Stomach (tissue), 19 donors: ENCODE results near the gene DHX57. TPM values are rescaled to one million over a fixed set of nuclear protein-coding genes. Genes with fewer than 3 reads are reported as not detected.

Experiments used
- DNase-seq, 2 donors: peaks; one replicate each; pipeline versions ENCODE4 v3.0.0 to v3.0.0-alpha.2; 2013 to 2019
- H3K27ac ChIP-seq, 5 donors: fragments of 200-600 bp in 4 of 5; sonication (generic) in 4 of 5; one replicate each; pipeline ENCODE4 v1.5.1; 2013 to 2019; ENCODE audit warnings: mild to moderate bottlenecking in 1 of 5, moderate library complexity in 1 of 5
- H3K27me3 ChIP-seq, 3 donors: fragments of 200-600 bp; sonication (generic); one replicate each; pipeline ENCODE4 v1.5.1; 2017 to 2019; ENCODE audit warnings: mixed run types in 1 of 3
- H3K36me3 ChIP-seq, 4 donors: fragments of 200-600 bp; sonication (generic); 1 replicate in 3 of 4; 2 replicates in 1 of 4; pipeline ENCODE4 v1.5.1; 2016 to 2019
- H3K4me1 ChIP-seq, 4 donors: fragments of 200-600 bp; sonication (generic); one replicate each; pipeline ENCODE4 v1.5.1; 2016 to 2019
- H3K4me3 ChIP-seq, 4 donors: fragments of 200-600 bp; sonication (generic) in 3 of 4; one replicate each; pipeline ENCODE4 v1.5.1; 2016 to 2019; ENCODE audit warnings: mild to moderate bottlenecking in 1 of 4
- H3K9me3 ChIP-seq, 4 donors: fragments of 200-600 bp; sonication (generic); one replicate each; pipeline ENCODE4 v1.5.1; 2016 to 2019
- CTCF ChIP-seq, 7 experiments: fragments of 450-650 bp in 4 of 7; fragments of 200-600 bp in 3 of 7; sonication (generic) in 3 of 7; IDR thresholded peaks; one replicate each; pipeline ENCODE4 v1.5.1; 2016 to 2019; ENCODE audit warnings: antibody characterized with exemption in 7 of 7, control low read depth in 2 of 7, mild to moderate bottlenecking in 1 of 7
- EP300 ChIP-seq: sonication (generic); formaldehyde crosslinking; IDR thresholded peaks from one replicate; pipeline ENCODE4 v1.6.1; 2017; ENCODE audit warnings: antibody characterized with exemption
- POLR2A ChIP-seq, 4 donors: fragments of 450-650 bp; IDR thresholded peaks; one replicate each; pipeline ENCODE4 v1.6.1; 2016; ENCODE audit warnings: antibody characterized with exemption in 4 of 4, control low read depth in 2 of 4, mild to moderate bottlenecking in 1 of 4, moderate library complexity in 1 of 4
- POLR2AphosphoS5 ChIP-seq, 3 donors: sonication (generic); formaldehyde crosslinking; IDR thresholded peaks; one replicate each; pipeline ENCODE4 v1.6.1; 2016; ENCODE audit warnings: antibody characterized with exemption in 3 of 3
- WGBS, 5 donors: extraction: QIAGEN DNeasy Blood & Tissue Kit in 3 of 5; methylation state at CpG; one replicate each; pipeline versions ENCODE4 v1.1.5 to v1.1.7; 2013 to 2018; 5-methylcytosine and 5-hydroxymethylcytosine counted together
- intact Hi-C: fragments of 100-400 bp; cut with DNase I; formaldehyde crosslinking; loops from one replicate; pipeline ENCODE4 v1.15.1; 2023; ENCODE audit warnings: low total_unique reads
- long read RNA-seq, 10 donors: transcript quantifications; one replicate each; lab custom pipeline, GENCODE V29; 2026
- polyA plus RNA-seq, 3 donors: library from polyadenylated mRNA; stranded (reverse); fragments of 200-250 nt; gene quantifications; one replicate each; pipeline ENCODE4 v1.2.3, GENCODE V29; 2013
- total RNA-seq, 5 donors: library from RNA; depleted of rRNA; stranded (reverse); fragments of >200 nt; gene quantifications; one replicate each; pipeline versions ENCODE4 v1.1.0 to v1.2.3, GENCODE V29; 2014 to 2016
- donor health status: healthy with polysubstance abuse.
- donor health status: Bipolar disorder and iron deficiency.
- donor health status: healthy.

The DHX57 gene, protein sequence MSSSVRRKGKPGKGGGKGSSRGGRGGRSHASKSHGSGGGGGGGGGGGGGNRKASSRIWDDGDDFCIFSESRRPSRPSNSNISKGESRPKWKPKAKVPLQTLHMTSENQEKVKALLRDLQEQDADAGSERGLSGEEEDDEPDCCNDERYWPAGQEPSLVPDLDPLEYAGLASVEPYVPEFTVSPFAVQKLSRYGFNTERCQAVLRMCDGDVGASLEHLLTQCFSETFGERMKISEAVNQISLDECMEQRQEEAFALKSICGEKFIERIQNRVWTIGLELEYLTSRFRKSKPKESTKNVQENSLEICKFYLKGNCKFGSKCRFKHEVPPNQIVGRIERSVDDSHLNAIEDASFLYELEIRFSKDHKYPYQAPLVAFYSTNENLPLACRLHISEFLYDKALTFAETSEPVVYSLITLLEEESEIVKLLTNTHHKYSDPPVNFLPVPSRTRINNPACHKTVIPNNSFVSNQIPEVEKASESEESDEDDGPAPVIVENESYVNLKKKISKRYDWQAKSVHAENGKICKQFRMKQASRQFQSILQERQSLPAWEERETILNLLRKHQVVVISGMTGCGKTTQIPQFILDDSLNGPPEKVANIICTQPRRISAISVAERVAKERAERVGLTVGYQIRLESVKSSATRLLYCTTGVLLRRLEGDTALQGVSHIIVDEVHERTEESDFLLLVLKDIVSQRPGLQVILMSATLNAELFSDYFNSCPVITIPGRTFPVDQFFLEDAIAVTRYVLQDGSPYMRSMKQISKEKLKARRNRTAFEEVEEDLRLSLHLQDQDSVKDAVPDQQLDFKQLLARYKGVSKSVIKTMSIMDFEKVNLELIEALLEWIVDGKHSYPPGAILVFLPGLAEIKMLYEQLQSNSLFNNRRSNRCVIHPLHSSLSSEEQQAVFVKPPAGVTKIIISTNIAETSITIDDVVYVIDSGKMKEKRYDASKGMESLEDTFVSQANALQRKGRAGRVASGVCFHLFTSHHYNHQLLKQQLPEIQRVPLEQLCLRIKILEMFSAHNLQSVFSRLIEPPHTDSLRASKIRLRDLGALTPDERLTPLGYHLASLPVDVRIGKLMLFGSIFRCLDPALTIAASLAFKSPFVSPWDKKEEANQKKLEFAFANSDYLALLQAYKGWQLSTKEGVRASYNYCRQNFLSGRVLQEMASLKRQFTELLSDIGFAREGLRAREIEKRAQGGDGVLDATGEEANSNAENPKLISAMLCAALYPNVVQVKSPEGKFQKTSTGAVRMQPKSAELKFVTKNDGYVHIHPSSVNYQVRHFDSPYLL (N-terminal part only)
- 10 to 100 TPM; 12.2 to 29.9 (median 21.7) TPM for total RNA-seq
- 1 to 10 TPM; 4.1 to 6.7 (median 4.9) TPM for polyA plus RNA-seq
- long read RNA-seq, donor 1 = 0 reads
- long read RNA-seq, donor 2 = 0 reads
- long read RNA-seq, donor 3, partial matches to known transcripts = 0 of 1 reads
- long read RNA-seq, donor 3, other reads (novel, unspliced or antisense) = 0 of 1 reads
- long read RNA-seq, donor 4, full-length matches to known transcripts = 1 of 1 reads
- long read RNA-seq, donor 4, partial matches to known transcripts = 0 of 1 reads
- long read RNA-seq, donor 4, other reads (novel, unspliced or antisense) = 0 of 1 reads
- long read RNA-seq, donor 5 = 0 reads
- long read RNA-seq, donor 6 = 0 reads
- long read RNA-seq, donor 7, partial matches to known transcripts = 0 of 1 reads
- long read RNA-seq, donor 7, other reads (novel, unspliced or antisense) = 0 of 1 reads
- long read RNA-seq, donor 8 = 0 reads
- long read RNA-seq, donor 9, full-length matches to known transcripts = 1 of 1 reads
- long read RNA-seq, donor 9, partial matches to known transcripts = 0 of 1 reads
- long read RNA-seq, donor 9, other reads (novel, unspliced or antisense) = 0 of 1 reads
- long read RNA-seq, donor 10 = 0 reads

GRCh38 chr2:38875576-38876367 lies at the start of gene DHX57, which contains the start of gene MORN2:
Gene DHX57 (minus strand): TSS chr2:38875934. CDS start chr2:38868405, 7,529 bp downstream.
Gene MORN2 (plus strand): TSS chr2:38875976.
- no peak for TF ChIP-seq POLR2A (IDR thresholded peaks at IDR 0.05)
- no peak for TF ChIP-seq CTCF (IDR thresholded peaks at IDR 0.05)
- peak in 2 of 3 donors; percentile 32 to 75 for TF ChIP-seq POLR2AphosphoS5 (IDR thresholded peaks at IDR 0.05)
- TF ChIP-seq EP300 = no peak
- WGBS, 5 donors = 1 to 2% (median 1%) methylated on average over 27 to 52 of the region's 52 CpGs
- H3K4me3 ChIP-seq = peak within 1 kb of the TSS; percentile 74 to 80 (median 78)
- peaks cover 0 to 23% (median 16%) of the 10 kb centered on the region in 4 donors for H3K4me1 ChIP-seq
- H3K27ac ChIP-seq = peak within 1 kb of the TSS; percentile 37 to 84 (median 70)
- H3K36me3 ChIP-seq = peaks cover 0 to 7% (median 6%) of the 10 kb centered on the region in 4 donors
- DNase-seq = peak; percentile 90 to 96
- H3K9me3 ChIP-seq = no peaks in the 10 kb centered on the region
- intact Hi-C loops = no loop called here
- no peaks in the 10 kb centered on the region for H3K27me3 ChIP-seq

DNA sequence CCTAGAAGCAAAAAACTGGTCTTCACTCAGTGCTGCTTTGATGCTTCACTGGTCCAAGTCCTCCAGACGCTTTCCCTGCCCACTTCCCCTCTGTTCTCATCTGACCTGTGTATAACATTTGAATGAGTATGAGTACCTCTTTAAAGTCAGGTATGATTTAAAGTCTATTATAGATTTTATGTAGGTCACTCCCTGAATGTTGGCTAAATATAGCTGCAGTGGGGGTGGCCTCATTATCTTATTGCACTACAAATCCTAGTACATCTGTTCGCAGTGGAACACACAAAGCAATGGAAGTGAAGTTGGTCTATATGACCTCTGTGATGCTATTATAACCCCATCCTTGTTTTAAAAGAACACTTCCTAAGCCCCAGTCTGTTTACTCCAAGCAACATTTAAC lies 47.2 kb upstream of the DHX57 start:
- Histone ChIP-seq H3K9me3 (no peaks in the 10 kb centered on the region), H3K4me3 (no peak overlapping the region), H3K27ac (no peak overlapping the region), H3K27me3 (no peaks in the 10 kb centered on the region), H3K4me1 (no peaks in the 10 kb centered on the region), H3K36me3 (peaks cover 0 to 6% (median 0%) of the 10 kb centered on the region in 4 donors)
- 82 to 96% (median 92%) methylated on average over 2 of the region's 2 CpGs for WGBS, 5 donors
- DNase-seq = no peak
- TF ChIP-seq POLR2A (IDR thresholded peaks at IDR 0.05) (no peak), POLR2AphosphoS5 (IDR thresholded peaks at IDR 0.05) (no peak), CTCF (IDR thresholded peaks at IDR 0.05) (no peak), EP300 (no peak)
- intact Hi-C loops = no loop called here

DNA sequence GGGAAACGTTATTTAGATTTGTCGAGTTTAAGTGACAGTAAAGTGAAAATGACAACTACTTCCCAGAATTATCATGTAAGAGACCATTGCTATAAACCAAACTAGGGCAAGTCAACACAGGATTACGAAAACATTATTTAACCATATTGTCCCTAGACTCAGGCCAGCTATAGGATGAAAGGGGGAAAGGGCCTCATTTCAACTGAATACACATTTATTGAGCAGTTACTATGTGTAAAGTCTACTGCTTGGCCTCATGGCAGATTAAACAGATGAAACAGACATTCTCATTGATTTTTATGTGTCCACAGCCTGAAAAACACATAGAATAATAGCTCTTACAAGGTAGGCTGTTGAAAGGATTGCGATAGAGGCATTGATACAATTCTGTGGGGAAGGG lies 46.7 kb upstream of the DHX57 start:
- Histone ChIP-seq H3K4me1 (no peaks in the 10 kb centered on the region), H3K9me3 (no peaks in the 10 kb centered on the region), H3K4me3 (no peak overlapping the region), H3K36me3 (peaks cover 0 to 6% (median 0%) of the 10 kb centered on the region in 4 donors), H3K27me3 (no peaks in the 10 kb centered on the region), H3K27ac (no peak overlapping the region)
- no peak for DNase-seq
- TF ChIP-seq POLR2AphosphoS5 (IDR thresholded peaks at IDR 0.05) (no peak), CTCF (IDR thresholded peaks at IDR 0.05) (no peak), EP300 (no peak), POLR2A (IDR thresholded peaks at IDR 0.05) (no peak)
- WGBS, 5 donors = 90 to 93% (median 92%) methylated on average over 4 of the region's 4 CpGs
- intact Hi-C loops = no loop called here
